Hepatocyte (in vitro differentiated cells): ENCODE results near the gene SLC25A25.

Experiments used
- EZH2 ChIP-seq: fragments of 200-600 bp; sonication (generic); IDR thresholded peaks from 2 replicates; pipeline ENCODE4 v1.6.1; 2016; ENCODE audit warnings: antibody characterized with exemption, mild to moderate bottlenecking, borderline replicate concordance
- TF ChIP-seq, protein P1 (sequence below): fragments of 200-600 bp; sonication (generic); IDR thresholded peaks from 2 replicates; pipeline ENCODE4 v1.5.1; 2016; ENCODE audit warnings: antibody characterized with exemption, mild to moderate bottlenecking; ENCODE audit not compliant: poor library complexity

- TF ChIP-seq, protein P1, sequence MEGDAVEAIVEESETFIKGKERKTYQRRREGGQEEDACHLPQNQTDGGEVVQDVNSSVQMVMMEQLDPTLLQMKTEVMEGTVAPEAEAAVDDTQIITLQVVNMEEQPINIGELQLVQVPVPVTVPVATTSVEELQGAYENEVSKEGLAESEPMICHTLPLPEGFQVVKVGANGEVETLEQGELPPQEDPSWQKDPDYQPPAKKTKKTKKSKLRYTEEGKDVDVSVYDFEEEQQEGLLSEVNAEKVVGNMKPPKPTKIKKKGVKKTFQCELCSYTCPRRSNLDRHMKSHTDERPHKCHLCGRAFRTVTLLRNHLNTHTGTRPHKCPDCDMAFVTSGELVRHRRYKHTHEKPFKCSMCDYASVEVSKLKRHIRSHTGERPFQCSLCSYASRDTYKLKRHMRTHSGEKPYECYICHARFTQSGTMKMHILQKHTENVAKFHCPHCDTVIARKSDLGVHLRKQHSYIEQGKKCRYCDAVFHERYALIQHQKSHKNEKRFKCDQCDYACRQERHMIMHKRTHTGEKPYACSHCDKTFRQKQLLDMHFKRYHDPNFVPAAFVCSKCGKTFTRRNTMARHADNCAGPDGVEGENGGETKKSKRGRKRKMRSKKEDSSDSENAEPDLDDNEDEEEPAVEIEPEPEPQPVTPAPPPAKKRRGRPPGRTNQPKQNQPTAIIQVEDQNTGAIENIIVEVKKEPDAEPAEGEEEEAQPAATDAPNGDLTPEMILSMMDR: no peak
- TF ChIP-seq EZH2: no peak
These were observed 60.2 kb downstream of the SLC25A25 start for GRCh38 chr9:128127990-128128835.
